GM19397 (cell line): ENCODE data around the gene CCT2.

Source experiments
- ATAC-seq: cut with Tn5 transposase; IDR thresholded peaks from one replicate; pipeline ENCODE4 v1.9.1; 2021; ENCODE audit warnings: mild to moderate bottlenecking, moderate library complexity; ENCODE audit not compliant: unreplicated experiment

CCT2 gene

GRCh38 chr12:69585189-69586062 is at the start of gene CCT2:
Gene CCT2, plus strand, starts transcription at chr12:69585459. Its CDS starts 63 bp downstream, at chr12:69585522.
- peak; percentile 96 for ATAC-seq

DNA sequence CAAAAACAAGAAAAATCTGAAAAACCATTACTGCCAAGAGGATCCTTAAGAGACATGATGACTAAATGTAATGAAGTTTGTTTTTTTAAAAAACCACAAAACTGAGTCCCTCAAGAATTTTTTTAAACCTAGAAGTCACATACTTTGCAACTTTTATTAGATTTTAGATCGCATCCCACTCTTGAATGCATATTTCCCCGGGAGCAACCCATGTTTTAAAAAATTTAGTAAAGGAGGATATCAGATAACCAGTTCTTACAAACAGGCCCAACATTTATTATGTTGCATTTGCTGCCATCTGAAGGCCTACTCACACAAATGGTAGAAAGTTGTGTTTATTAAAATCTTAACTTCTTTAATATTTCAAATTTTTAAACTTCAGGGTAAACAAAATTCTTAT is 44.3 kb upstream of the CCT2 start:
- ATAC-seq, result no peak

GRCh38 chr12:69544087-69544486 is 41.2 kb upstream of the CCT2 start:
- no peak for ATAC-seq

DNA sequence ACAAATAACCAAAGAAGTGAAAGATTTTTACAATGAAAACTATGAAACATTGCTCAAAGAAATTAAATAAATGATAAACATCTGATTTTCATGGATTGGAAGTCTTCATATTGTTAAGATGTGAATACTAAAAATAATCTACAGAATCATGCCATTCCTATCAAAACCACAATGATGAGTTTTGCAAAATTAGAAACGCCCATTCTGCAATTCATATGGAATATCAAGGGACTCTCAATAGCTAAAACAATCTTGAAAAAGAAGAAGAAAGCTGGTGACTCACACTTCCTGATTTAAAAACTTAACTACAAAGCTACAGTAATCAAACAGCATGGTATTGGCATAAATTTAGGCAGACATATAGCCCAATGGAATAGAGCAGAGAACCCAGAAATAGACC is 40.2 kb upstream of the CCT2 start:
- no peak for ATAC-seq

- peak; percentile 86 for ATAC-seq
Measured at GRCh38 chr12:69546693-69547438, 38.4 kb upstream of the CCT2 start.

DNA sequence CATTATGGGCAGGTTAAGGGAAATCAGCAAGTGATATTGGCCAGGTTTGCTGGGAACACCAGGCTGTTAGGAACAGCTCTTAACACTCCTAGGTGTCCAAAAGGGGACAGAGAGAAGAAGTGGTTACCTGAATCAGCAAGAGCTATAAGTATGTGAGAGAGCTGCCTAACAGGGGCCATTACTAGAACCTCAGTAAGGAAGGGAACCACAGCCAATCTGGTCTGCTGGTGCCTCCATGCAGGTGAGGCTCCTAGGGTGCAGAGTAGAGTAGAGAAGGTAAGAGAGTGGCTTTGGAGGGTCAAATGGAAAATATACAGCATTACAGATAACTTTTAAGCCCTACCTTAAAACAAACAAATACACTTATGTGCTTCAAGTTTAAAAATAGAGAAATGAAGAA is 36.6 kb upstream of the CCT2 start:
- ATAC-seq, result no peak

DNA sequence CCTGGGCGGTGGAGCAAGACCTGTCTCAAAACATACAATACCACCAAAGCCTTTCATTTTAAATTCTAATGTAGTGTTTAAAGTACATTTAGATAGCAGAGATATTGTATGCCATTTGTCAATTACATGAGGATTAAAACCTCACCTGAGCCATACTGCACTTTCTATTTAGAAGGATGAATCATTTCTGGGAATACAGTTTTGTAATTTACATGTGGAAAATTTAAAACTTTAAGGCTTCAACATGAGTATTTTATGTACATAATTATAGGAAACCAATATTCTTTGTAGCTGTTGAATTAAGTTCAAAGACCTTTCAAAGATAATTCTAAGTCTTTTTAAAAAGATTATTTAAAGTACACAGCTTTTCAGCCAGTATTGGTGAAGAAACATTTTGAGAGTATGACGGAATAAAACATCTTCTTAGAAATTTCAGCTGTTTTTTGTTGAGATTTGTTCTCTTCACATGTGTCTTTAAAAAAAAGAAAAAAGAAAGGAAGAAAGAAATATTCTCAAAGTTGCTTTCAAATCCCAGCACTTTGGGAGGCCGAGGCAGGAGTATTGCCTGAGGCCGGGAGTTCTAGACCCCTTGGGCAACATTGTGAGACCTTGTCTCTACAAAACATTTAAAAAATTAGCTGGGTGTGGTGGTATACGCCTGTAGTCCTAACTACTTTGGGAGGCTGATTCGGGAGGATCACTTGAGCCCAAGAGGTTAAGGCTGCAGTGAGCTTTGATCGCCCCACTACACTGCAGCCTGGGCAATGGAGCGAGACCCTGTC is 34.5 kb upstream of the CCT2 start:
- ATAC-seq, result no peak

DNA sequence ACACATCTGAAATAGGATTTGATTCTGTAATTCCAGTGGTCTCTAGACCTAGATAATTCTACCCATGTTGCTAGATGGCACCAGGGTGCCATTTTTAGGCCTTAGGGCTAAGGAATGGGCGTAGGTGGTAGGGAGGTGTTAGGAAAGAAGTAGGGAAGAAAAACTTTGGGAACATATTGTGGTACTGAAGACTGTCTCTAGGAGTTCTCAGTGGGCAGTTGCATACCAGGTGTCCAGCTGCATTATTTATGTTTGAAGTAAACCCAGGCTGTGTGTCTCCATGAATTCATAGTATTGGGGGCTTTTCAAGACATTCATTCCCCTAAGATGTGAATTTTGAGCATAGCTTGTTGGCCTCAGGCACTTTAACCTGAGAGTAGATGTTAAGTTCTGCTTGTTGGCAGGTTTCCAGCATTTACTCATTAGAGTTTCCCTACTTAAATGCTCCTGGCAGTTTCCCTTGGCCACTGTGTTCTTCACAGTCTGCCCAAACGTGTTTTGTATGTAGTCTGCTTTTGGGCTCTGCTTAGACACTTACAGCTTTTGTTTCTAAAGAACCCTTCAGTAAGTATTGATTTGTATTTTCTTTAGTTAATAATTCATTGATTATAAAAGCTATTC is 31.5 kb upstream of the CCT2 start:
- ATAC-seq, result no peak

DNA sequence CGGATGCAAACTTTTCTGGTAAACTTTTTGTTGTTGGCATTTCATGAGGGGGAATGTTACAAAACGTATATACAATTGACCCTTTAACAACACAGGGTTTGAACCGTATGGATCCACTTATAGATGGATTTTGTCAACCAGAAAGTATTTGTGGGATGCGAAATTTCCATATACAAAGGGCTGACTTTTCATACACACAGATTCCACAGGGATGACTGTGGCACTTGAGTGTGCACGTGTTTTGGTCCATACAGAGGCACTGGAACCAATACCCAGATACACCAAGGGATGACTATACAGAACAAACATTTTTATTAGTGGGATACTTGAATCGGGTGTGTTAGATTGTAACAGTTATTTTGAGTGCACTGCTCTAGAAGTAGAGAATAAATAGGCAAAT is 29.8 kb upstream of the CCT2 start:
- no peak for ATAC-seq

DNA sequence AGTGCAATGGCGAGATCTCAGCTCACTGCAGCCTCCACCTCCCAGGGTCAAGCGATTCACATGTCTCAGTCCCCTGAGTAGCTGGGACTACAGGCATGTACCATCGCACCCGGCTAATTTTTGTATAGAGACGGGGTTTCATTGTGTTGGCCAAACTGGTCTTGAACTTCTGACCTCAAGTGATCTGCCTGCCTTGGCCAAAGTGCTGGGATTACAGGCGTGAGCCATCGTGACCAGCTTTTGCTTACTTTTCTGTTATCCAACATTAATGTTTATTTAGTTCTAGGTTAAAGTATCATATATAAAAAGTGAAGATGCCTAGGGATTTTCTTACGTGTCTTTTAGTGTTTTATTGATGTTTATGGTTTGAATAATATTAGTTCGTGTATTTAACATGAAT is 28.9 kb upstream of the CCT2 start:
- ATAC-seq, result no peak

DNA sequence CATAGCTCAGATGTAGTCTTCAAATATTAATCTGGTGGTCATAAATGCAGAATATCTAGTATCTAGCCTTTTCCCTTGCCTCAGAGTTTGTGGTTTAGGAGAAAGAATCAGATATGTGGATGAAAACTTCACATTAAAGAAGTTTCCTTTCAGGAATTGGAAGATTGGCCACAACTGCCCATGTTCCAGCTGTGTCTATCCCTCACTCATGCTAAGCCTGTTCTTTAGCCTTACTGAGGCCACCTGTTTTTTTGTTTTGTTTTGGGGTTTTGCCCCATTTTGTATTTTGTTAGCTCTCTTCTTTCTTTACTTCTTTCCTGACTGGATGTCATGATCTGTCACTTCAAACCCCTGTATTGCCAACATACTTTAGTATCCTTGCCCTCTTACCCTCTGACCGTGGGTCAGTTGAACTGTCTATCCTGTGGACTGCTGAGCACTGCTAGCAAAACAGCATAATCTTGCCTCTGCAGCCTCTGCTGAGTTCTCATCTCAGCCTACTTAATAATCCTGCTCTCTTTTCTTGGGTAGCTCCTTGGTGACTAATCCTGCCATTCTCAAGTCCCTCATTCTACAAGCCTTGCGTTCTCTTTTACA is 22.0 kb upstream of the CCT2 start:
- no peak for ATAC-seq

DNA sequence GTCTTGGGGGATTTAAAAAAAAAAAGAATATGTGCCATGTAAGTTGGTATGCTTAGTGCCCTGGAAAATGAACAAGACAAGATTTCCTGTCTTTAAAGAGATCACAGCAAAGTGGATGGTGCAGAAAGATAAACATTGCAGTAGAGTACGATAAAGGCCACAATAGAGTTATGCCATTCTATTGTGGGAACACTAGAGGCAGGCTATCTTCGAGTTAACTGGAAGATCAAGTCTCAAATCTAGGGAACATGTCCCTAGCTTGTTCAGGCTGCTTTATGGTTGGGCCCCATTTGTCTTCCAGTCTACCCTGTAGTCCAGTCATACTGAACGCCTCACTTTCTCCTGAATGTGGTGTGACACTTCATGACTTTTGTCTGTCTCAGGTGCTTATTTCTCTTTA is 18.7 kb upstream of the CCT2 start:
- no peak for ATAC-seq

DNA sequence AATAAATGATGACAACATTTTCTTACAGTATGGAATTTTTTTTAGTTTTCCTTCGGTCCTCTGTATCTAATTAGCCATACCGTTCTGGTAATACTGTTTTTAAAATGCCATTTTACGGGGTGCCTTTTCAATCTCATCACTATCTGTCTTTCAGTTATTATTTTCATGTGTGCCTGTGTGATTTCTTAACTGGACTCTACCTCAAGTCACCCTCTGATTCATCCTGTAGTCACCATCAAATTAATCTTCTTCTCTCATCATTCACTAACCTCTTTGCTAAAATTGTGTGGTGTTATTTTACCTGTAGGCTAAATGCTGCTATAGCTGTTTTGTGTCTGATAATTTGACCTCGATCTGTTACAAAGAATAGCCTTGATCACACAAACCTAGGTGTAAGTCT is 16.0 kb upstream of the CCT2 start:
- no peak for ATAC-seq

DNA sequence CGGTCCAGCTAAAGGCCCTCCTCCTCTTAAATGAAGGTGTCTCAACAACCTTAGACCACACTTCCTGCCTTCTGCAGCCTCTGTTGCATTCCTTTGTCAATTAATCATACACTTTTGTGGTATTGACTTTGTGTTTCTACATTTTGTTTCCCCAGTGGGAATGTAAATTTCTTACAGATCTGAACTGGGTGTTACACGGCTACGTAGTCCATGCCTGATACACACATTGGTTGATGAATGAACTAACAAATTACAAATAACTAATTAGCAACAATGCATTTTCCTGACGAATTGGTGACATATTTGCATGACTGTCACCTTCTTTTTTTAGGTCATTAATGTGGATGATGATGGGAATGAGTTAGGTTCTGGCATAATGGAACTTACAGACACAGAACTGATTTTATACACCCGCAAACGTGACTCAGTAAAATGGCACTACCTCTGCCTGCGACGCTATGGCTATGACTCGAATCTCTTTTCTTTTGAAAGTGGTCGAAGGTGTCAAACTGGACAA is 15.2 kb upstream of the CCT2 start:
- no peak for ATAC-seq

DNA sequence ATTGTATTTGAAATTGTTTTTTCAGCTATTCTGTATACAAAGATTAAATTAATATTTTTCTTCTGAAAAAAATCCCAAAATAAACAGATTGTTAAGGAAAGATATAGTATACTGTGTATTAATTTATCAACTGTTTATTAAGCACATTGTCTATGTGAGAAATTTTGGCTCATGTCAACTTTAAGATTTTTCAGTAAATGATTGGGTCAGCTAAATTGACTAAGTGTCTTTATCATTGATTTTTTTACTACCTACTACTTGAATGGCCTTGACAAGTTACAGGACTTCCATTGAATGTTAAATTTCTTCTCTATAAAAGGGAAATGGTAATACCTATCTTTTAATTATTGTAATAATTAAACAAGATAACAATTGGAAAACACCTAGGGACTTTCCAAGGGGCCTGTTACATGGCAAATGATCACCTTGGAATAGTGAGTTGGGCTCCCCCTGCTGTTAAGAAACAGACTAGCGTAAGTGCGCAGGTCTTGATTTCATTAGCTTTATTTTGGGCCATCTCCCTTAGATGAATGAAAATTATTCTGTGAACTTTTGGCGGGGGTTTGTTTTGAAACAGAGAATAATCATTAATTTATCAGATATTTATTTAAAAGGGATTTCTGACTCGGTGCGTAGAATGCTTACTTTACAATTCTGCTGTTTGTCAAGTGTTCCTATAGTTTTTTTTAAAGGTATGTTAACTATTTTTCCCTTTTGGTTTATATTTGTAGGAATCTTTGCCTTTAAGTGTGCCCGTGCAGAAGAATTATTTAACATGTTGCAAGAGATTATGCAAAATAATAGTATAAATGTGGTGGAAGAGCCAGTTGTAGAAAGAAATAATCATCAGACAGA is 14.5 kb upstream of the CCT2 start:
- ATAC-seq, result peak; percentile 79

GRCh38 chr12:69575346-69575745 is 9.9 kb upstream of the CCT2 start:
- no peak for ATAC-seq

GRCh38 chr12:69578283-69578682 is 7.0 kb upstream of the CCT2 start:
- no peak for ATAC-seq

GRCh38 chr12:69579029-69579428 is 6.2 kb upstream of the CCT2 start:
- ATAC-seq, result no peak

GRCh38 chr12:69580074-69580473 is 5.2 kb upstream of the CCT2 start:
- no peak for ATAC-seq
